Measurements from ENCODE around the gene CD300A. TPM values are rescaled to one million over a fixed set of nuclear protein-coding genes. Genes with fewer than 3 reads are reported as not detected.

The CD300A gene
- total RNA-seq, 1 experiment from 2014 or later, result not detected

- no peaks in the 10 kb centered on the region for H3K27me3 ChIP-seq (ENCODE audit: low read length)
- no peak overlapping the region for H2AFZ ChIP-seq (ENCODE audit: low read length)
- ATAC-seq, result no peak
- no peaks in the 10 kb centered on the region for H3F3A ChIP-seq (ENCODE audit: low read length, unreplicated experiment)
- H3K4me2 ChIP-seq (ENCODE audit: low read length), result no peak overlapping the region
- no peaks in the 10 kb centered on the region for H3K36me3 ChIP-seq (ENCODE audit: low read depth, low read length)
- H3K4me3 ChIP-seq (ENCODE audit: low read length), result no peak overlapping the region
- no peaks in the 10 kb centered on the region for H3K79me2 ChIP-seq (ENCODE audit: low read length)
- BruUV-seq (replicated peaks), result no TSS peak
- no peak for TF ChIP-seq EZH2phosphoT487 (IDR thresholded peaks at IDR 0.05; ENCODE audit: borderline replicate concordance, low read length)
- no peak for TF ChIP-seq EZH2 (IDR thresholded peaks at IDR 0.05; ENCODE audit: low read length, unreplicated experiment)
- TF ChIP-seq CTCF (conservative IDR thresholded peaks at IDR 0.05; ENCODE audit: low read depth, low read length), result no peak
- H3K4me1 ChIP-seq (ENCODE audit: insufficient read depth, low read length), result peaks cover 4% of the 10 kb centered on the region; the same call in 1 of the 2 replicates
- H3K9me3 ChIP-seq (ENCODE audit: low read length), result no peaks in the 10 kb centered on the region
- ChIA-PET POLR2A (ENCODE audit: unreplicated experiment) (no interaction called here), CTCF (no interaction called here)
- H3K9ac ChIP-seq (ENCODE audit: low read length), result no peak overlapping the region
- intact Hi-C loops (cut with micrococcal nuclease), result loop anchor here (2.0 kb wide), 1 partner anchor 73 kb away; no protein-coding TSS in a partner anchor
- H4K20me1 ChIP-seq (ENCODE audit: low read length), result no peaks in the 10 kb centered on the region
- H3K9me2 ChIP-seq (replicated peaks; ENCODE audit: low read length), result no peaks in the 10 kb centered on the region
- H3K27ac ChIP-seq (ENCODE audit: low read length), result no peak overlapping the region
- no peak for DNase-seq
Measured at GRCh38 chr17:74459622-74460021, 6.8 kb upstream of the CD300A start.

GRCh38 chr17:74460241-74460640 is 6.2 kb upstream of the CD300A start:
- H3K9me2 ChIP-seq (replicated peaks; ENCODE audit: low read length), result no peaks in the 10 kb centered on the region
- H3K27ac ChIP-seq (ENCODE audit: low read length), result no peak overlapping the region
- no TSS peak for BruUV-seq (replicated peaks)
- H3K9me3 ChIP-seq (ENCODE audit: low read length), result no peaks in the 10 kb centered on the region
- H3K4me3 ChIP-seq (ENCODE audit: low read length), result no peak overlapping the region
- no peaks in the 10 kb centered on the region for H3F3A ChIP-seq (ENCODE audit: low read length, unreplicated experiment)
- DNase-seq, result no peak
- no peak for TF ChIP-seq EZH2 (IDR thresholded peaks at IDR 0.05; ENCODE audit: low read length, unreplicated experiment)
- TF ChIP-seq CTCF (conservative IDR thresholded peaks at IDR 0.05; ENCODE audit: low read depth, low read length), result 0 out of 2 replicates have a peak, but pooled peaks have one; percentile 12
- ChIA-PET POLR2A (ENCODE audit: unreplicated experiment) (no interaction called here), CTCF (interaction anchor here (0.6 to 0.7 kb wide), 2 partner anchors 145 to 155 kb away, joined by 3 to 9 read pairs; no protein-coding TSS in a partner anchor)
- H2AFZ ChIP-seq (ENCODE audit: low read length), result no peak overlapping the region
- H3K4me1 ChIP-seq (ENCODE audit: insufficient read depth, low read length), result no peaks in the 10 kb centered on the region
- H3K27me3 ChIP-seq (ENCODE audit: low read length), result no peaks in the 10 kb centered on the region
- no peaks in the 10 kb centered on the region for H3K36me3 ChIP-seq (ENCODE audit: low read depth, low read length)
- H4K20me1 ChIP-seq (ENCODE audit: low read length), result no peaks in the 10 kb centered on the region
- H3K4me2 ChIP-seq (ENCODE audit: low read length), result no peak overlapping the region
- H3K79me2 ChIP-seq (ENCODE audit: low read length), result no peaks in the 10 kb centered on the region
- no peak for ATAC-seq
- no peak overlapping the region for H3K9ac ChIP-seq (ENCODE audit: low read length)
- intact Hi-C loops (cut with micrococcal nuclease), result no loop called here

GRCh38 chr17:74460996-74461395 is 5.4 kb upstream of the CD300A start:
- Histone ChIP-seq H3K4me2 (ENCODE audit: low read length) (no peak overlapping the region), H3K4me1 (ENCODE audit: insufficient read depth, low read length) (no peaks in the 10 kb centered on the region), H3K9ac (ENCODE audit: low read length) (no peak overlapping the region), H4K20me1 (ENCODE audit: low read length) (no peaks in the 10 kb centered on the region), H3K9me3 (ENCODE audit: low read length) (no peaks in the 10 kb centered on the region), H2AFZ (ENCODE audit: low read length) (no peak overlapping the region), H3K27me3 (ENCODE audit: low read length) (no peaks in the 10 kb centered on the region), H3K9me2 (replicated peaks; ENCODE audit: low read length) (no peaks in the 10 kb centered on the region), H3K36me3 (ENCODE audit: low read depth, low read length) (no peaks in the 10 kb centered on the region), H3K27ac (ENCODE audit: low read length) (no peak overlapping the region), H3F3A (ENCODE audit: low read length, unreplicated experiment) (no peaks in the 10 kb centered on the region), H3K79me2 (ENCODE audit: low read length) (no peaks in the 10 kb centered on the region), H3K4me3 (ENCODE audit: low read length) (no peak overlapping the region)
- TF ChIP-seq CTCF (conservative IDR thresholded peaks at IDR 0.05; ENCODE audit: low read depth, low read length) (no peak), EZH2phosphoT487 (IDR thresholded peaks at IDR 0.05; ENCODE audit: borderline replicate concordance, low read length) (no peak), EZH2 (IDR thresholded peaks at IDR 0.05; ENCODE audit: low read length, unreplicated experiment) (no peak)
- DNase-seq (no peak), ATAC-seq (no peak)
- intact Hi-C loops (cut with micrococcal nuclease), result no loop called here
- CTCF ChIA-PET, result interaction anchor here (0.6 kb wide), 1 partner anchor 33 kb away, joined by 3 read pairs; no protein-coding TSS in a partner anchor
- POLR2A ChIA-PET (ENCODE audit: unreplicated experiment), result no interaction called here
- no TSS peak for BruUV-seq (replicated peaks)
